Transverse colon (tissue), 3 donors: ENCODE data around the gene AKAP1.

Experiments
- CTCF ChIP-seq, 5 experiments: fragments of 200-600 bp in 3 of 5; fragments of 450-650 bp in 2 of 5; sonication (generic) in 3 of 5; IDR thresholded peaks; 1 replicate in 2 of 5; 2 replicates in 3 of 5; pipeline ENCODE4 v1.5.1; 2016 to 2017; ENCODE audit warnings: antibody characterized with exemption in 5 of 5, inconsistent platforms in 3 of 5, mild to moderate bottlenecking in 2 of 5, moderate library complexity in 1 of 5
- POLR2A ChIP-seq: fragments of 450-650 bp; IDR thresholded peaks from one replicate; pipeline ENCODE4 v1.6.1; 2016; ENCODE audit warnings: antibody characterized with exemption, mild to moderate bottlenecking, moderate library complexity

GRCh38 chr17:57108671-57109392 is 23.8 kb downstream of the AKAP1 start:
- TF ChIP-seq POLR2A, result peak; percentile 38
- TF ChIP-seq CTCF (IDR thresholded peaks at IDR 0.05), result peak in 2 of 5 experiments; percentile 14 to 35
